CD4-positive, alpha-beta T cell treated with Interleukin-12 subunit alpha and Interleukin-12 subunit beta, for 1 hour (primary cell): ENCODE data around the gene MYBBP1A.

Source experiments
- DNase-seq: peaks from one replicate; pipeline ENCODE4 v3.0.0-alpha.2; 2020

Gene MYBBP1A

DNA sequence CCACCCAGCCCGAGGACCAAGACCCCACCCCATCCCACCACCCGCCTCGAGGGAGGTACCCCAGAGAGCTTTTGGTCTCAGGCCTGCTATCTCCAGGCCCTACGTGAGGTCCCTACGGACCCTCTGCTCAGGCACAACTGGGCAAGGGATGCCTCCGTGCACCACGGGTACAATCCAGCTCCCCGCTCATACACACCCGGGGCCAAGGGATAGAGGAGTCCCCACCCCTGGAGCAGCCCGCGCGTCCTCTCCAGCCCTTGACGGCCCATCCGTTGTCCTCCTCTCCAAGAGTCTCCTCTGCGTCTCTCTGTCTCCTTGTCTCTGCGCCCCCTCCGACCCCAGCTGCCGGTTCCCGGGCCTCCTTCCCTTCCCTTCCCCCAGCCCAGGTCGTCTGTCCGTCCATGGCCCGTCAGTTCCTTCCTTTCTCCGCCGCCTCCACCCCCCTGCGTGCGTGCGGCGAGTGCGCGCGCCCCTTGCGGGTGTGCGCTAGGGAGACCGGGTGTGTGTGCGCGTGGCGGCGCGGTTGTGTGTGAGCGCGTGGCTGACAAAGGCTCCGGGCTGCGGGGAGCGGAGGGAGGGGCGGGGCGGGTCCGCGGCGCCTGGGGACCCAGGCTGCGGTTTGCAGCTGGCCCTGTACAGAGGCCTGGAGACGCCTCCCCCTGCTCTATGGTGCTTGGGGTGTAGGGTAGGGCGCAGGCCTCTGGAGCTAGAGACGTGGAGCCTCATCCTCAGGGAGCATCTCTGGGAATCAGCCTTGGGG is 55.6 kb downstream of the MYBBP1A start:
- DNase-seq: peak; percentile 46

DNA sequence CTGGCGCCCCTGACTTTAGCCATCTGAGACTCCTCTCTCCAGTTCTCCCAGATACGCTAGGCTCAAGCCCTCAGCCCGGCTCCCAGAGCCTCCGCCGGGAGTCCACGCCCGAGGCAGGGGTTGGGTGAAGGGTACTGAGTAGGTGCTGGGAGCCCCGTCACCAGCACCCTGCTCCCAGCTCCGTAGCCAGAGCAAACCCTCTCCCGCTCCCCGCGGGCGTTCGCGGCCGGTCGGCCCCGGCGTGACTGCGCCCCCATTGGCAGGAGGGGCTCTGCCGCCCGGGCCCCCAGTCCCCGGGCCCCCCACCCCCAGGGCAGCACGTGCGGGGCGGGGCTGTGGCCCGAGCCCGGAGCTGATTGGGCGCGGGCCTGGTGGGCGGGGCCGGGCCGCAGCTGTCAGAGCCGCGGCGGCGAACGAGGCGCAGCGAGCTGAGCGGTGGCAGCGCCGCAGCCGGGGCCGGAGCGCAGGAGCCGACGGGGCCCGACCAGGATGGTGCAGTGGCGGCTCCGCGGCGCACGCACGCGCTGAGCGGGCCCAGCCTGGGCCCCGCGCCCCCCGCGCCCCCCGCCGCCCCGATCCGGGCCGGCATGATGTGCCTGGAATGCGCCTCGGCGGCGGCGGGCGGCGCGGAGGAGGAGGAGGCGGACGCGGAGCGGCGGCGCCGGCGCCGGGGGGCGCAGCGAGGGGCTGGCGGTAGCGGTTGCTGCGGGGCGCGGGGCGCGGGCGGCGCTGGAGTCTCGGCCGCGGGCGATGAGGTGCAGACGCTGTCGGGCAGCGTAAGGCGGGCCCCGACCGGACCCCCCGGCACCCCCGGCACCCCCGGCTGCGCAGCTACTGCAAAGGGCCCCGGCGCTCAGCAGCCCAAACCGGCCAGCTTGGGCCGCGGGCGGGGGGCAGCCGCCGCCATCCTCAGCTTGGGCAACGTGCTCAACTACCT is 56.5 kb downstream of the MYBBP1A start, which contains the start of gene SPNS2:
TSS of gene SPNS2 (plus strand) at position 421 of the 937 bp plus-strand sequence. CDS start at position 588, 167 bp downstream.
- peak; percentile 74 for DNase-seq

DNA sequence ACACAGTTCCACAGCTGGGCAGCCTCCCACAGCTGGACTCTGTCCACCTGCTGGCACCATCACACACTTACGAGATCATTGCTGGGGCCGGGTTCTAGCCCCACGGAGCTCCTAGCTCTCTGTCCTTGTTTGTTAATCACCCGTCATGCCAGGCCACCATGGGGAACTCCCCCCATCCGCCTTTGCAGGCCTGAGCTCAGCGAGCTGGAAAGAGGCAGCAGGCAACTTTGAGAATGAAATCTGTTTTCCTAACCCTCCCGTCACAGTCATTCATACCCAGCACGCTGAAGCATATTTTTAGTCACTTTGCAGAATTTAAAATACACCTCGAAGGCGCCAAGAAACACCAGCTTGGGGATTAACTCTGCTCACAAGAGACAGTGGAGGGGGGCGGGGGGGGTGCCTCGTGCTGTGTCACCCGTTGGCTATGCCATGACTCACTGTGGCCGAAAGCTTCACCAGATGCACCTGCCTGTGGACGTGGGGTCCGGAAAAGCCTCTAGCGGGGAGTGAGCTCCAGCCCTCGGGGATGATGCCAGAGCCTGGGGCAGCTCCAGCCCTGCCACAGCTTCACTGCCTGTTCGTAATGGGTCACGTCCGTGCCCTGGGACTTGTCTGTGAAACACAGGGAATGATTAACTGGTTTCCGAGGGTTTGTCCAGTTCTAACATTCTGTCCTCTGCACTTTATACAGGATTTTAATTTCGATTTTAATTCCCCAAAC is 57.9 kb downstream of the MYBBP1A start:
- DNase-seq: no peak

DNA sequence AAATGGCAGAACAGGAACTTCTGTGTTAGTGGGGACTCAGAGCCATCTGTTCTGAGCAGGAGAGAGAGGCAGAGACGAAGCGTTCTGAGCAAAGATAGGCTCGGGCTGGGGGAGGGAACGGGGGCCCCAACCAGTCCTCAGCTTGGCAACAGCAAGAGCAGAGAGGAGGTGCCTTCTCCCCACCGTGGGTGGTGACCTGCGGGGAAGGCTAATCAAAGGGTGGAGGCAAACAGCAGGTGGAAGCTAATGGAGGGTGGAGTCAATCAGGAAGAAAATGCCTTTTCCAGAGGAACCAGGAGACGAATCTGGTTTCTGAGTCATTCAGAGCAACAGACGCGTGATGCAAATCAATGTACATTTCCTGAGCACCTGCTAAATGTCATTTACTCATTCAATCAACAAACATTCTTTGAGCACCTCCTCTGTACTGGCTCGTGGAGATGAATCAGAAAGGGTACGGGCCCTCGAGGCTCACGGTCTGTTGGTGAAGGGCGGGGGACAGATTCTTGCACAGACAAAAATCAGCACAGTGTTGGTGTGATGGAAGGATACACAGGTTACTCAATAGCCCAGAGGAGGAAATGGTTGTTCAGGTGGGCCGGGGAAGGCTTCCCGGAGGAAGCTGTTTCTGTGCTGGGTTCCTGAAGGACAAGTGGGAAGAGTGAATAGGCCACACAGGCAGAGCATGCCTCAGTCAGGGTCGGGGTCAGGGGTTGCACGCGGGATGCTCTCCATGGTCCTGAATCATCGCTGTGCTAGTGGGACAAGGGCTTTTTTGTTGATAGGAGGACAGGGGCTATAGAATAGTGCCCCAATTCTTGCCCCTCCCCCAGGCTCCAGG is 62.2 kb downstream of the MYBBP1A start:
- no peak for DNase-seq

DNA sequence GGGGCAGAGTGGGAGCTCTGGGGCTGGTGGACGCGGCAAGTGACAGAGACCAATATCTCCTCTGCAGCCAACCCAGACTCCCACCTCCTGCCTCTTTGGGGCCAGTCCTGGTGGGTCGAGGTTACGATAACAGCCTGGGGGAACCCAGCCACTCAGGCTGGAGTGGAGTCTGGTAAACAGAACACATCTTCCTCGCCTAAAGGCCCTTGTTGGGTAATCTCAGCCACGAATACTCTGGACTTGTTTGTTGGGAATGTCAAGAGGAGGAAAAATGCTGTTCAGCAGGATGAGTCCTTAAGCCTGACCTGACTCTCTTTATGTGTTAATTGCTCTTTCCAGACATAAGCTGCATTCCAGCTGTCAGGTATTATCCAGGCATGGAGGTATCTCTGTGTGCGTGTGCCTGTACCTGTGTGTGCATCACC is 64.5 kb downstream of the MYBBP1A start:
- DNase-seq: no peak

DNA sequence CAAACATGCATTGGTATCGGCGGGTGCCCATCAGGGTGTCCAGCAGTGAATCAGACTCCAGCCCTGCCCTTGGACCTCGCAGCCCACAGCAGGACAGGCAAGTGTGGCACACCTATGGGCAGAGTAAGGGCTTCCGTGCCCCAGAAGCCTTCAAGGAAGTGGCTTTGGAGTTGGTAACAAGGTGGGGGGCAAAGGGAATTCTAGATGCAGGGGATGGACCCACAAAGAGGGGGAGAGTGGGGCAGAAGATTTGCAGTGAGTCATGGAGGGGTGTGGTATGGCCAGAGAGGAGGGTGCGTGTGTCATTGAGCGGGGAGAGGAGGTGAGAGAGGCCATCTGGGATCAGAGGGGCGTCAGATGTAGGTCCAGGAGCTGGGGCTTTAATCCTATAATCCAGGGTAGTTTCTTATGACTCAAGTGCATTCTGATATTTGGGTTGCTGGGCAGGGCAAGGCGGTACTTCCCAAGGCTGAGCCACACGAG is 65.0 kb downstream of the MYBBP1A start:
- DNase-seq: no peak

DNA sequence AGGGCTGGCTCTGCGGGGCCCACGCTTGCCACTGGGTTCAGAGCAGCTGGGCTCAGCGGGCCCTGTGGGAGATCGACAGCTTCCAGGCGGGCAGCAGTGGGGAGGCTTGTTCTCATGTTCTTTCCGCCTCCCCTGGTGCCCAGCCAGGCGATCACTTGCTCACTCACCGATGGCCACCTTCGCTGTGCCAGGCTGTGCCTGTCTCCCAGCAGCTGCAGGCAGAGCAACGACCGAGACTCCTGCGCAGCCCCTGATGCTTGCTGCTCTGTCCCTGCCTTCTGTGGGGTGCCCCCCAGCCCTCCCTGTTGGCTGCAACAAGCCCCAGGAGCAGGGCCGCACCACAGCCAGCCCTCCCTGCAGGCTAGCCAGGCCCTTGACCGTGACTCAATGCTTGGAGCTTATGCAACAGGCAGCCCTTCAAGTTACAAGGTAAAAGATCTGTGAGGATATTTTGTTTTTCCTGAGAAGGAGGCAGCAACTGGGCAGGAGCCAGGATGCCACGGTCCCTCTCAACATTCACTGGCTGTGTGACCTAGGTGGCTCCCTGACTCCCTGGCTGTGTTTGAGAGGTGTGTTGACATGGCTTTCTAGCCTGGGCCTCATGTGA is 66.1 kb downstream of the MYBBP1A start:
- no peak for DNase-seq
